Keratinocyte (primary cell): ENCODE measurements around the gene FBRS. TPM values are rescaled to one million over a fixed set of nuclear protein-coding genes. Genes with fewer than 3 reads are reported as not detected.

Source experiments
- DNase-seq: peaks from one replicate; pipeline ENCODE4 v3.0.0-alpha.2; 2011; ENCODE audit warnings: low read depth, missing footprints, low spot score
- FAIRE-seq: peaks from 2 replicates; lab custom pipeline; 2011; peaks lifted over from hg19 to GRCh38; lab: Jason Lieb, UNC
- H2AFZ ChIP-seq: 2 replicates; pipeline ENCODE4 v1.6.0; 2012; ENCODE audit warnings: low read length, control low read depth, inconsistent platforms; ENCODE audit not compliant: control insufficient read depth
- H3K27ac ChIP-seq: 2 replicates; pipeline ENCODE4 v1.5.1; 2011; ENCODE audit warnings: low read length; ENCODE audit not compliant: control insufficient read depth, insufficient read depth
- H3K27me3 ChIP-seq: 3 replicates; pipeline ENCODE4 v1.6.0; 2011; ENCODE audit warnings: low read length; ENCODE audit not compliant: control insufficient read depth, insufficient read depth; ENCODE audit errors: extremely low read depth
- H3K36me3 ChIP-seq, 2 experiments: 2 replicates in 1 of 2; 3 replicates in 1 of 2; pipeline ENCODE4 v1.5.1; 2011; ENCODE audit warnings: low read length in 2 of 2, mild to moderate bottlenecking in 1 of 2; ENCODE audit not compliant: control insufficient read depth in 2 of 2, insufficient read depth in 2 of 2; ENCODE audit errors: extremely low read depth in 1 of 2
- H3K4me1 ChIP-seq: 3 replicates; pipeline ENCODE4 v1.5.1; 2011; ENCODE audit warnings: low read length; ENCODE audit not compliant: control insufficient read depth, insufficient read depth; ENCODE audit errors: extremely low read depth
- H3K4me2 ChIP-seq: 3 replicates; pipeline ENCODE4 v1.6.0; 2011; ENCODE audit warnings: low read depth, low read length; ENCODE audit not compliant: control insufficient read depth, insufficient read depth; ENCODE audit errors: extremely low read depth
- H3K4me3 ChIP-seq, 3 experiments: fragments of 200-600 bp in 1 of 3; sonication (generic) in 1 of 3; 2 replicates in 2 of 3; 3 replicates in 1 of 3; pipeline ENCODE4 v1.5.1; 2011 to 2016; ENCODE audit warnings: low read length in 3 of 3, mild to moderate bottlenecking in 3 of 3, control low read depth in 2 of 3, inconsistent platforms in 1 of 3, low read depth in 1 of 3, mixed read lengths in 1 of 3, mixed run types in 1 of 3, moderate library complexity in 1 of 3; ENCODE audit not compliant: control insufficient read depth in 2 of 3, insufficient read depth in 2 of 3; ENCODE audit errors: extremely low read depth in 1 of 3
- H3K79me2 ChIP-seq: 2 replicates; pipeline ENCODE4 v1.6.0; 2012; ENCODE audit warnings: low read length; ENCODE audit not compliant: control insufficient read depth, insufficient read depth
- H3K9ac ChIP-seq: 3 replicates; pipeline ENCODE4 v1.6.0; 2011; ENCODE audit warnings: low read length; ENCODE audit not compliant: control insufficient read depth, insufficient read depth; ENCODE audit errors: extremely low read depth
- H3K9me1 ChIP-seq: 3 replicates; pipeline ENCODE4 v1.6.0; 2011; ENCODE audit warnings: low read length; ENCODE audit not compliant: control insufficient read depth, insufficient read depth; ENCODE audit errors: extremely low read depth
- H3K9me3 ChIP-seq: 2 replicates; pipeline ENCODE4 v1.5.1; 2012; ENCODE audit warnings: low read depth, low read length; ENCODE audit not compliant: control insufficient read depth
- H4K20me1 ChIP-seq: 3 replicates; pipeline ENCODE4 v1.6.0; 2011; ENCODE audit warnings: low read length; ENCODE audit not compliant: control insufficient read depth, insufficient read depth; ENCODE audit errors: extremely low read depth
- EZH2 ChIP-seq: IDR thresholded peaks from one replicate; pipeline ENCODE4 v1.6.1; 2012; ENCODE audit warnings: inconsistent platforms, mild to moderate bottlenecking, low read length, moderate library complexity
- dilution Hi-C: fragments of 300-500 bp; cut with MboI; formaldehyde crosslinking; loops from one replicate; pipeline ENCODE4 v1.7.0; 2020; ENCODE audit warnings: low sequenced_read_pairs; ENCODE audit not compliant: extremely low pct_ligation_motif_present
- polyA minus RNA-seq, 3 experiments: library from RNA; depleted of rRNA, polyadenylated mRNA; stranded (reverse); fragments of >200 nt; gene quantifications; 1 replicate in 1 of 3; 2 replicates in 1 of 3; 3 replicates in 1 of 3; pipeline ENCODE4 v1.2.3, GENCODE V29; 2011
- polyA plus RNA-seq, 5 experiments: library from polyadenylated mRNA; depleted of rRNA in 3 of 5; stranded (reverse) in 3 of 5; stranded (forward) in 1 of 5; unstranded in 1 of 5; fragments of >200 nt; gene quantifications; 1 replicate in 1 of 5; 2 replicates in 3 of 5; 3 replicates in 1 of 5; pipeline versions ENCODE4 v1.2.1 to v1.2.3, GENCODE V29; 2011 to 2012; ENCODE audit warnings: missing spikeins in 2 of 5, low read depth in 1 of 5, low replicate concordance in 1 of 5
- TF ChIP-seq, protein P1 (sequence below), 3 experiments: IDR thresholded peaks in 1 of 3; conservative IDR thresholded peaks in 1 of 3; optimal IDR thresholded peaks in 1 of 3; 2 replicates in 2 of 3; 3 replicates in 1 of 3; pipeline versions ENCODE3 to v1.5.1; 2011; ENCODE audit warnings: low read length in 3 of 3, mild to moderate bottlenecking in 3 of 3, moderate library complexity in 2 of 3, control low read depth in 1 of 3, inconsistent platforms in 1 of 3; ENCODE audit not compliant: insufficient read depth in 2 of 3; ENCODE audit errors: extremely low read depth in 1 of 3

The FBRS gene
- polyA plus RNA-seq (5.1 to 7.7 TPM (median 7.3 TPM) in 3 replicates), polyA minus RNA-seq (8.6 to 23.9 TPM (median 9.5 TPM) in 3 replicates)
- 9.2 TPM for polyA plus RNA-seq (2011; ENCODE audit: low read depth)
- 4.7 and 7.9 TPM in 2 replicates for polyA plus RNA-seq (2011; cell fraction: cytosol; rRNA removed)
- 34.3 and 40.8 TPM in 2 replicates for polyA plus RNA-seq (2011; cell fraction: nucleus; rRNA removed)
- 27.7 and 29.5 TPM in 2 replicates for polyA plus RNA-seq (2012; ENCODE audit: low replicate concordance)
- polyA minus RNA-seq (2011; cell fraction: cytosol; rRNA and poly(A)+ RNA removed), result 10.2 TPM
- 15.7 and 18.5 TPM in 2 replicates for polyA minus RNA-seq (2011; cell fraction: nucleus; rRNA and poly(A)+ RNA removed)

DNA sequence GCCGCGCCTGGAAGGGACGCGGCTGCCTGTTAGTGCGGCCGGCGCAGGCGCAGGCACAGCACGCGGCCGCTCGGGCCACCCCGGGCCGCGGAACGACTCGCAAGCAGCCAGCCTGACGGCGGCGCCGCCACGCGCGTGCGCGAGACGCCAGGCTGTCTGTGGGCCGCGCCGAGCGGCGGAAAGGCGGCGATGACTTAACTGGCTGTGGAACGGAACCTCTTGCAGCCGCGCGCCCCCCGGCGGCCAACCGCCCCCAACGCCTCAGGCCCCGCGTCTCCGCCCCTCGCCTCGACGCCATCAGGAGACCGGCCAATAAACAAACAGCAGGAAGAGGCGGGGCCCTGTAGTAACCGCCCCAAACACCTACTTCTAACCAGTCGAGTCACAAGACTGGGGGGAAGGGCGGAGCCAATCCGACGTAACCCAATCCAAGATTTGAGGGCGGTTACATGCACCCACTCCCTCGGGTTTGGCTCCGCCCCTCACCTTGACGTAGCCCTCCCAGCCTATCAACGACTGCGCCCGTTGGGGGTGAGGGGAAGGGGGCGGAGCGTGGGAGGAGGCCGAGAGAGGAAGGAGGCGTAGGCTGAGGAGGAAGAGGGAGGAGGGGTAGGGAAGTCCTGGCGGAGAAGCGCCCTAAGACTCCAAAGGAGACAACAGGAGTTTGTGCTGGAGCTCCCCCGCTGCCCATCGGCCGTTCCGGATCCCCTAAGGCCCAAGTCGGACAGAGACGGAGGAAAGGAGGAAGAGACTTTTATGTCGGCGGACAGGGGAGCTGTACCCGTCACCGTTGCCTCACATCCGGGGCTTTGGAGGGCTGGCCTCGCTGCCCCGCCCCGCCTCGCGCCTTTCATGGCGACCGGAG, at the start of gene FBRS:
Gene FBRS (plus strand): TSS at position 566 of the 865 bp plus-strand sequence. CDS start 1,088 bp downstream, outside the sequence.
- TF ChIP-seq, protein P1, sequence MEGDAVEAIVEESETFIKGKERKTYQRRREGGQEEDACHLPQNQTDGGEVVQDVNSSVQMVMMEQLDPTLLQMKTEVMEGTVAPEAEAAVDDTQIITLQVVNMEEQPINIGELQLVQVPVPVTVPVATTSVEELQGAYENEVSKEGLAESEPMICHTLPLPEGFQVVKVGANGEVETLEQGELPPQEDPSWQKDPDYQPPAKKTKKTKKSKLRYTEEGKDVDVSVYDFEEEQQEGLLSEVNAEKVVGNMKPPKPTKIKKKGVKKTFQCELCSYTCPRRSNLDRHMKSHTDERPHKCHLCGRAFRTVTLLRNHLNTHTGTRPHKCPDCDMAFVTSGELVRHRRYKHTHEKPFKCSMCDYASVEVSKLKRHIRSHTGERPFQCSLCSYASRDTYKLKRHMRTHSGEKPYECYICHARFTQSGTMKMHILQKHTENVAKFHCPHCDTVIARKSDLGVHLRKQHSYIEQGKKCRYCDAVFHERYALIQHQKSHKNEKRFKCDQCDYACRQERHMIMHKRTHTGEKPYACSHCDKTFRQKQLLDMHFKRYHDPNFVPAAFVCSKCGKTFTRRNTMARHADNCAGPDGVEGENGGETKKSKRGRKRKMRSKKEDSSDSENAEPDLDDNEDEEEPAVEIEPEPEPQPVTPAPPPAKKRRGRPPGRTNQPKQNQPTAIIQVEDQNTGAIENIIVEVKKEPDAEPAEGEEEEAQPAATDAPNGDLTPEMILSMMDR (optimal IDR thresholded peaks at IDR 0.05 in 1 of 3, IDR thresholded peaks at IDR 0.05 in 1 of 3, conservative IDR thresholded peaks at IDR 0.05 in 1 of 3; ENCODE audit: extremely low read depth in 1 of 3, insufficient read depth in 2 of 3, low read length in 3 of 3), result peak; percentile 46 to 80 (median 59)
- no peak for TF ChIP-seq EZH2
- Histone ChIP-seq H2AFZ (peak within 1 kb of the TSS; percentile 98), H3K79me2 (peaks cover 37% of the 10 kb centered on the region), H3K9me3 (no peaks in the 10 kb centered on the region), H3K4me2 (peak within 1 kb of the TSS; percentile 96), H3K9ac (peak within 1 kb of the TSS; percentile 99), H4K20me1 (no peaks in the 10 kb centered on the region), H3K27me3 (no peaks in the 10 kb centered on the region), H3K4me3 (peak within 1 kb of the TSS; percentile 87 to 97 (median 90)), H3K4me1 (peaks cover 24% of the 10 kb centered on the region), H3K9me1 (no peaks in the 10 kb centered on the region), H3K27ac (peak within 1 kb of the TSS; percentile 100), H3K36me3 (peaks cover 40 to 41% of the 10 kb centered on the region in 2 experiments)
- FAIRE-seq (peak; percentile 39), DNase-seq (peak; percentile 100)
- dilution Hi-C loops, result no loop called here

DNA sequence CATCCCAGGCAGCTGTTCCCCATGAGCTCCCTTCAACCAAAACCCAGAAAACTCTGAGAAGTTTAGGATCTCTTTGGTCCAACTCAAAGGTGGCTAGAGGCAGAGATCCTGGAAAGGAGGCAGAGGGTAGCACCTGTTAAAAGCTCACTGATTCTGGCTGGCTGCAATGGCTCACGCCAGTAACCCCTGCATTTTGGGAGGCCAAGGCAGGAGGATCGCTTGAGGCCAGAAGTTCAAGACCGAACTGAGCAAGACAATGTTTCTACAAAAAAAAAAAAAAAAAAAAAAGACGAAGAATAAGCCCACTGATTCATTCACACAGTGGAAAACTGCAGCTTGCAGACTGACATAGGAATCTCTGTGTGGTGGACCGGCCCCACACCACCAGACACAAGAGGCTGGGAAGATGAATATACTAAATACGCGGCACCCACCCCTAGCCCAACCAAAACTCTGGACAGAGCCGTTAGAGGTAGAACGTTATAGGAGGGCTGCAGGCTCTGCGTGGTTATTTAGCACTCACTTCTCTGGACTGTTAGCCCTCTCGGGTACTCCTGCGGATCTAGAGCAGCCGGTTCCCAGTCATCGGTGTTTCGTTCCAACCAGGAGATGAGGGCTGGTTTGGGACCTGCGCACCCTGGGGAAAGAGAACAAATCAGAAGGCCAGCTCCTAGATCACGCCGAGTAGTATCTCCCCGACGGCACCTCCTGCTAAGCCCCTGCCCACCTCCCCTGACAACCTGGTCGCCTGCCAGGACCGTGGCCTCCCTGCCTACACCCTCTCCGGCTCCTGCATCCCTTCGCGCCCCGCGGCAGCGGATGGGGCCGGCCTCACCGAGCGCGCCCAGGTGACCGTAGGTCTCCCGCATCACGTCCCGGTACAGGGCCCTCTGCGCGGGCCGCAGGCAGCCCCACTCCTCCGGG, 49.0 kb upstream of the FBRS start:
- H3K4me1 ChIP-seq, result peaks cover 7% of the 10 kb centered on the region
- H3K9me1 ChIP-seq, result no peaks in the 10 kb centered on the region
- no peaks in the 10 kb centered on the region for H3K9me3 ChIP-seq
- H3K36me3 ChIP-seq, result peaks cover 4 to 6% of the 10 kb centered on the region in 2 experiments
- peak overlapping the region; percentile 97 for H3K9ac ChIP-seq
- peak overlapping the region; percentile 69 for H3K4me2 ChIP-seq
- TF ChIP-seq EZH2, result no peak
- TF ChIP-seq, protein P1 (optimal IDR thresholded peaks at IDR 0.05 in 1 of 3, IDR thresholded peaks at IDR 0.05 in 1 of 3, conservative IDR thresholded peaks at IDR 0.05 in 1 of 3; ENCODE audit: extremely low read depth in 1 of 3, insufficient read depth in 2 of 3, low read length in 3 of 3), result no peak
- H4K20me1 ChIP-seq, result no peaks in the 10 kb centered on the region
- H3K4me3 ChIP-seq, result peak overlapping the region; percentile 76 to 97 (median 96)
- FAIRE-seq (no peak), DNase-seq (no peak)
- H3K27me3 ChIP-seq, result no peaks in the 10 kb centered on the region
- H3K27ac ChIP-seq, result peak overlapping the region; percentile 92
- H2AFZ ChIP-seq, result peak overlapping the region; percentile 97
- dilution Hi-C loops, result no loop called here
- H3K79me2 ChIP-seq, result peaks cover 4% of the 10 kb centered on the region
